Measurements from ENCODE around the gene CCDC9.

DNA sequence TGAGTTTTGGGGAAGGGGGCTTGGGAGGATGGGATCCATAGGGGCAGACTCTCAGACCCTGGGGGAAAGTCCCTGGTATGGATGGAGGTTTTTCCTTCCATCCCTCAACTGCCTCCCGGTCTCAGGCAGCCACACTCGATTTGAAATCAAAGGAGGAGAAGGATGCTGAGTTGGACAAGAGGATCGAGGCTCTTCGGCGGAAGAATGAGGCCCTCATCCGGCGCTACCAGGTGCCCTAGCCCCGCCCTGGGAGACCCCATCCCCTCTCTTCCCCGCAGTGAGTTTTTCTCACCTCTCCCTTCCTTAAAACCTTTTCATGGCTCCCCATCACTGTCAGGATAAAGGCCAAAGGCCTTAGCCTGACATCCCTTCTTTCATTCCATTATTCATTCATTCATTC lies 2.1 kb downstream of the CCDC9 start:
- TF ChIP-seq CTCF (IDR thresholded peaks at IDR 0.05) (no peak), EZH2phosphoT487 (IDR thresholded peaks at IDR 0.05) (no peak)

Data from neural progenitor cell (in vitro differentiated cells).